Fibroblast of the conjunctiva (primary cell): ENCODE results near the gene ZFP36L1.

ENCODE experiments used
- DNase-seq: peaks from one replicate; pipeline ENCODE4 v3.0.0-alpha.2; 2010; ENCODE audit warnings: low read depth

The ZFP36L1 gene

GRCh38 chr14:68795597-68796417, 2.9 kb upstream of the ZFP36L1 start:
- DNase-seq: no peak

GRCh38 chr14:68794851-68795596, 2.2 kb upstream of the ZFP36L1 start:
- peak; percentile 93 for DNase-seq

- peak; percentile 91 for DNase-seq
Measured at GRCh38 chr14:68794130-68794850, 1.4 kb upstream of the ZFP36L1 start.

- DNase-seq: no peak
Measured at GRCh38 chr14:68793734-68794129, 865 bp upstream of the ZFP36L1 start.

GRCh38 chr14:68792678-68792978, 239 bp downstream of the ZFP36L1 start:
- DNase-seq: no peak

- DNase-seq: no peak
Measured at GRCh38 chr14:68791902-68792677, 777 bp downstream of the ZFP36L1 start.

GRCh38 chr14:68791078-68791901, 1.6 kb downstream of the ZFP36L1 start:
- no peak for DNase-seq

- no peak for DNase-seq
Measured at GRCh38 chr14:68790644-68791077, 2.2 kb downstream of the ZFP36L1 start.

GRCh38 chr14:68789821-68790643, 2.8 kb downstream of the ZFP36L1 start:
- DNase-seq: no peak

GRCh38 chr14:68788996-68789820, 3.7 kb downstream of the ZFP36L1 start:
- no peak for DNase-seq

- DNase-seq: no peak
Measured at GRCh38 chr14:68788275-68788995, 4.4 kb downstream of the ZFP36L1 start.

GRCh38 chr14:68787092-68787992, 5.5 kb downstream of the ZFP36L1 start:
- no peak for DNase-seq

- peak; percentile 69 for DNase-seq
Measured at GRCh38 chr14:68786491-68787091, 6.3 kb downstream of the ZFP36L1 start.

- DNase-seq: no peak
Measured at GRCh38 chr14:68785534-68786490, 7.1 kb downstream of the ZFP36L1 start.

GRCh38 chr14:68784978-68785533, 7.8 kb downstream of the ZFP36L1 start:
- no peak for DNase-seq
